SK-N-SH treated with all-trans-retinoic acid at 6 μM for 48 hours (cell line): ENCODE data around the gene CFAP58.

Experiments
- ATAC-seq: fragments of 200-7000 bp; cut with Tn5 transposase; 3 replicates; pipeline ENCODE4 v1.9.1; 2020; ENCODE audit warnings: mild to moderate bottlenecking, moderate library complexity
- ARNTL ChIP-seq: fragments of 450-650 bp; formaldehyde crosslinking; IDR thresholded peaks from 2 replicates; pipeline ENCODE4 v1.5.0; 2020; ENCODE audit warnings: low read depth, mild to moderate bottlenecking, moderate library complexity, borderline replicate concordance
- BACH2 ChIP-seq: fragments of 250-450 bp; sonication (Bioruptor Pico); IDR thresholded peaks from 2 replicates; pipeline ENCODE4 v1.9.0; 2021; ENCODE audit warnings: mild to moderate bottlenecking, borderline replicate concordance
- CSDC2 ChIP-seq: fragments of 250-450 bp; sonication (Bioruptor Pico); IDR thresholded peaks from 2 replicates; pipeline ENCODE4 v1.5.0; 2020; ENCODE audit warnings: mild to moderate bottlenecking, moderate library complexity
- ESRRG ChIP-seq: fragments of 250-450 bp; sonication (Bioruptor Pico); IDR thresholded peaks from 2 replicates; pipeline ENCODE4 v1.6.1; 2021; ENCODE audit warnings: mild to moderate bottlenecking
- GLIS3 ChIP-seq: fragments of 250-450 bp; sonication (Bioruptor Pico); IDR thresholded peaks from 2 replicates; pipeline ENCODE4 v1.5.0; 2020; ENCODE audit warnings: mild to moderate bottlenecking, moderate library complexity
- ISL1 ChIP-seq: fragments of 250-450 bp; sonication (Bioruptor Pico); IDR thresholded peaks from 2 replicates; pipeline ENCODE4 v2.1.2; 2022; ENCODE audit warnings: mild to moderate bottlenecking, moderate library complexity
- OSR1 ChIP-seq: fragments of 250-450 bp; sonication (Bioruptor Pico); IDR thresholded peaks from 2 replicates; pipeline ENCODE4 v1.8.0; 2022; ENCODE audit warnings: moderate library complexity, mild to moderate bottlenecking, inconsistent platforms
- RARB ChIP-seq: fragments of 250-450 bp; sonication (Bioruptor Pico); IDR thresholded peaks from 2 replicates; pipeline ENCODE4 v1.8.0; 2021; ENCODE audit warnings: mild to moderate bottlenecking, moderate library complexity
- SNAI2 ChIP-seq: fragments of 250-450 bp; sonication (Bioruptor Pico); IDR thresholded peaks from 2 replicates; pipeline ENCODE4 v1.5.0; 2020; ENCODE audit warnings: mild to moderate bottlenecking, moderate library complexity
- TCF4 ChIP-seq: fragments of 250-450 bp; sonication (Bioruptor Pico); IDR thresholded peaks from 2 replicates; pipeline ENCODE4 v1.8.0; 2021; ENCODE audit warnings: mild to moderate bottlenecking, moderate library complexity, borderline replicate concordance
- TOX ChIP-seq: fragments of 250-450 bp; sonication (Bioruptor Pico); IDR thresholded peaks from 2 replicates; pipeline ENCODE4 v1.8.0; 2021; ENCODE audit warnings: mild to moderate bottlenecking, moderate library complexity, borderline replicate concordance
- ZC3H10 ChIP-seq: fragments of 250-450 bp; sonication (Bioruptor Pico); IDR thresholded peaks from 2 replicates; pipeline ENCODE4 v1.5.1; 2021; ENCODE audit warnings: mild to moderate bottlenecking, moderate library complexity
- ZFP3 ChIP-seq: fragments of 250-450 bp; sonication (Bioruptor Pico); IDR thresholded peaks from 2 replicates; pipeline ENCODE4 v1.5.0; 2020; ENCODE audit warnings: mild to moderate bottlenecking, moderate library complexity
- ZFP30 ChIP-seq: fragments of 450-650 bp; formaldehyde crosslinking; IDR thresholded peaks from 2 replicates; pipeline ENCODE4 v1.5.0; 2022; ENCODE audit warnings: mild to moderate bottlenecking, moderate library complexity
- ZNF565 ChIP-seq: fragments of 450-650 bp; formaldehyde crosslinking; conservative IDR thresholded peaks from 2 replicates; pipeline ENCODE4 v1.5.0; 2020; ENCODE audit warnings: low read depth, mild to moderate bottlenecking, moderate library complexity
- ZNF70 ChIP-seq: fragments of 450-650 bp; formaldehyde crosslinking; IDR thresholded peaks from 2 replicates; pipeline ENCODE4 v1.5.0; 2020; ENCODE audit warnings: mild to moderate bottlenecking, moderate library complexity
- ZNF8 ChIP-seq: fragments of 450-650 bp; formaldehyde crosslinking; IDR thresholded peaks from 2 replicates; pipeline ENCODE4 v1.5.0; 2020; ENCODE audit warnings: mild to moderate bottlenecking, moderate library complexity
- TF ChIP-seq, protein P1 (sequence below): fragments of 250-450 bp; sonication (Bioruptor Pico); IDR thresholded peaks from 2 replicates; pipeline ENCODE4 v1.5.1; 2021; ENCODE audit warnings: mild to moderate bottlenecking, moderate library complexity
- TF ChIP-seq, protein P2 (sequence below): fragments of 250-450 bp; sonication (Bioruptor Pico); IDR thresholded peaks from 2 replicates; pipeline ENCODE4 v1.8.0; 2021; ENCODE audit warnings: low read depth, mild to moderate bottlenecking, moderate library complexity, borderline replicate concordance
- TF ChIP-seq, protein P3 (sequence below): fragments of 250-450 bp; sonication (Bioruptor Pico); IDR thresholded peaks from 2 replicates; pipeline ENCODE4 v1.5.0; 2020; ENCODE audit warnings: mild to moderate bottlenecking, moderate library complexity

CFAP58 gene

GRCh38 chr10:104376784-104377300 is 23.2 kb downstream of the CFAP58 start:
- no peak for TF ChIP-seq ARNTL
- TF ChIP-seq ESRRG = no peak
- TF ChIP-seq TCF4 (CRISPR knock-in tag) = no peak
- no peak for TF ChIP-seq RARB (CRISPR knock-in tag)
- TF ChIP-seq, protein P1, sequence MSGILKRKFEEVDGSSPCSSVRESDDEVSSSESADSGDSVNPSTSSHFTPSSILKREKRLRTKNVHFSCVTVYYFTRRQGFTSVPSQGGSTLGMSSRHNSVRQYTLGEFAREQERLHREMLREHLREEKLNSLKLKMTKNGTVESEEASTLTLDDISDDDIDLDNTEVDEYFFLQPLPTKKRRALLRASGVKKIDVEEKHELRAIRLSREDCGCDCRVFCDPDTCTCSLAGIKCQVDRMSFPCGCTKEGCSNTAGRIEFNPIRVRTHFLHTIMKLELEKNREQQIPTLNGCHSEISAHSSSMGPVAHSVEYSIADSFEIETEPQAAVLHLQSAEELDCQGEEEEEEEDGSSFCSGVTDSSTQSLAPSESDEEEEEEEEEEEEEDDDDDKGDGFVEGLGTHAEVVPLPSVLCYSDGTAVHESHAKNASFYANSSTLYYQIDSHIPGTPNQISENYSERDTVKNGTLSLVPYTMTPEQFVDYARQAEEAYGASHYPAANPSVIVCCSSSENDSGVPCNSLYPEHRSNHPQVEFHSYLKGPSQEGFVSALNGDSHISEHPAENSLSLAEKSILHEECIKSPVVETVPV (CRISPR knock-in tag) = no peak
- ATAC-seq = no peak

DNA sequence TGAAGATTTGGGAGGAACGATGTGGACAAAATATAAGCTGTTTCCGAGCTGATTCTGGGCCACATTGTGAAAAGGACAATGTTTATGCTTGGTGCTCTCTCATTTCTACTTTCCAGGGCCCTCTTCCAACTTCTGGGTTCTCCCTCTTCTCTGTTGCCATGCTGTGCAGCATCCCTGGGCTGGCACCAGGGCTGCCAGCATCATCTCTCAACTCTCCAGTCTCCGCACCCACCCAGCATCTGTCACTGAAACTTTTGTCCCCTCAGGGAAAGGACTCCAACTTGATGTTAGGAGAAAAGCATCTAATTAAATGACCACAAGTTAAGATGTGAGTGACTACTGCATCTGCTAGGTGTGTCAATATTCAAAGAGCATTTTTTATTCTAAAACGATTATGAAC is 26.7 kb downstream of the CFAP58 start:
- TF ChIP-seq ARNTL (no peak), SNAI2 (no peak), TOX (no peak), GLIS3 (CRISPR knock-in tag) (no peak), ZNF8 (no peak), ZC3H10 (CRISPR knock-in tag) (no peak), BACH2 (CRISPR knock-in tag) (no peak), ZNF70 (no peak), TCF4 (CRISPR knock-in tag) (no peak), CSDC2 (CRISPR knock-in tag) (no peak), OSR1 (CRISPR knock-in tag) (no peak), ZFP3 (CRISPR knock-in tag) (no peak), ISL1 (no peak), RARB (CRISPR knock-in tag) (no peak), ZFP30 (CRISPR knock-in tag) (no peak), ZNF565 (CRISPR knock-in tag) (no peak), ESRRG (no peak)
- TF ChIP-seq, protein P1 (CRISPR knock-in tag) = no peak
- TF ChIP-seq, protein P2, sequence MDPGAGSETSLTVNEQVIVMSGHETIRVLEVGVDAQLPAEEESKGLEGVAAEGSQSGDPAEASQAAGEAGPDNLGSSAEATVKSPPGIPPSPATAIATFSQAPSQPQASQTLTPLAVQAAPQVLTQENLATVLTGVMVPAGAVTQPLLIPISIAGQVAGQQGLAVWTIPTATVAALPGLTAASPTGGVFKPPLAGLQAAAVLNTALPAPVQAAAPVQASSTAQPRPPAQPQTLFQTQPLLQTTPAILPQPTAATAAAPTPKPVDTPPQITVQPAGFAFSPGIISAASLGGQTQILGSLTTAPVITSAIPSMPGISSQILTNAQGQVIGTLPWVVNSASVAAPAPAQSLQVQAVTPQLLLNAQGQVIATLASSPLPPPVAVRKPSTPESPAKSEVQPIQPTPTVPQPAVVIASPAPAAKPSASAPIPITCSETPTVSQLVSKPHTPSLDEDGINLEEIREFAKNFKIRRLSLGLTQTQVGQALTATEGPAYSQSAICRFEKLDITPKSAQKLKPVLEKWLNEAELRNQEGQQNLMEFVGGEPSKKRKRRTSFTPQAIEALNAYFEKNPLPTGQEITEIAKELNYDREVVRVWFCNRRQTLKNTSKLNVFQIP (CRISPR knock-in tag) = no peak

DNA sequence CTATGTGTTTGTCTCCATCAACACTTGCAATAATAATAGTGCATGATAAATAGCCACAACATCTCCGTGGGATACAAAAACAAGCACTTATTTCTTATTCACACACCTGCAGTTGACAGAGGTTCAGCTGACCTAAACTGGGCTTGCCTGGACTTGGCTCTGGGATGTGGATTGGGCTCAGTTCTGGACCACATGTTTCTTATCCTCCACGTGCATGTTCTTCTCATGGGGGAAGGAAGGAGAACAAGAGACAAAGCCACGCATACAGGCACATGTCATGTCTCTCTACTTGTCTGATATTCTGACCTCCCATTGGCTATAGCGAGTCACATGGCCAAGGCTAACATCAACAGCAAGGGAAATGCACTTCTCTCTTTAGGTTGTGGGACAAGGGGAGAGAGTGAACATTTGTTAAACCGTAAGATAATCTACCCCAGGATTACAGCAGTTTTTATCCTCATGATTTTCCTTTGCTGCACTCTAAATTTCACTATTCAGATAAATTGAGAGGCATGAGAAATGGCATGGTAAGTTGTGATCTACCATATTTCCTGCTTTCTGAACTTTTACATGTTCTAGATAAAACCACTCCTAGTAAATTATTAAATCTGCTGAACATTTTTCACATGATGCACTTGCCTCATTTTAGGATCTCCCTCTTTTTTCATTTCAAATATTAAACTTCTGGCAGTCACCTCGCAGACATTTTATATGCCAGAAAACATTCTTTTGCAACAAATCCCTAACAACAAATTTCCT is 33.7 kb downstream of the CFAP58 start:
- ATAC-seq = no peak
- TF ChIP-seq OSR1 (CRISPR knock-in tag) (no peak), ESRRG (no peak), TOX (no peak), BACH2 (CRISPR knock-in tag) (no peak), ZFP3 (CRISPR knock-in tag) (no peak), ZNF8 (no peak), ZNF565 (CRISPR knock-in tag) (no peak), ZFP30 (CRISPR knock-in tag) (no peak), RARB (CRISPR knock-in tag) (no peak), ZNF70 (no peak), ZC3H10 (CRISPR knock-in tag) (no peak)
- TF ChIP-seq, protein P2 (CRISPR knock-in tag) = no peak
- TF ChIP-seq, protein P3, sequence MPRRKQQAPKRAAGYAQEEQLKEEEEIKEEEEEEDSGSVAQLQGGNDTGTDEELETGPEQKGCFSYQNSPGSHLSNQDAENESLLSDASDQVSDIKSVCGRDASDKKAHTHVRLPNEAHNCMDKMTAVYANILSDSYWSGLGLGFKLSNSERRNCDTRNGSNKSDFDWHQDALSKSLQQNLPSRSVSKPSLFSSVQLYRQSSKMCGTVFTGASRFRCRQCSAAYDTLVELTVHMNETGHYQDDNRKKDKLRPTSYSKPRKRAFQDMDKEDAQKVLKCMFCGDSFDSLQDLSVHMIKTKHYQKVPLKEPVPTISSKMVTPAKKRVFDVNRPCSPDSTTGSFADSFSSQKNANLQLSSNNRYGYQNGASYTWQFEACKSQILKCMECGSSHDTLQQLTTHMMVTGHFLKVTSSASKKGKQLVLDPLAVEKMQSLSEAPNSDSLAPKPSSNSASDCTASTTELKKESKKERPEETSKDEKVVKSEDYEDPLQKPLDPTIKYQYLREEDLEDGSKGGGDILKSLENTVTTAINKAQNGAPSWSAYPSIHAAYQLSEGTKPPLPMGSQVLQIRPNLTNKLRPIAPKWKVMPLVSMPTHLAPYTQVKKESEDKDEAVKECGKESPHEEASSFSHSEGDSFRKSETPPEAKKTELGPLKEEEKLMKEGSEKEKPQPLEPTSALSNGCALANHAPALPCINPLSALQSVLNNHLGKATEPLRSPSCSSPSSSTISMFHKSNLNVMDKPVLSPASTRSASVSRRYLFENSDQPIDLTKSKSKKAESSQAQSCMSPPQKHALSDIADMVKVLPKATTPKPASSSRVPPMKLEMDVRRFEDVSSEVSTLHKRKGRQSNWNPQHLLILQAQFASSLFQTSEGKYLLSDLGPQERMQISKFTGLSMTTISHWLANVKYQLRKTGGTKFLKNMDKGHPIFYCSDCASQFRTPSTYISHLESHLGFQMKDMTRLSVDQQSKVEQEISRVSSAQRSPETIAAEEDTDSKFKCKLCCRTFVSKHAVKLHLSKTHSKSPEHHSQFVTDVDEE = no peak
- TF ChIP-seq, protein P1 (CRISPR knock-in tag) = no peak

More for the DNA sequence above, 26.7 kb downstream of the CFAP58 start:
- no peak for ATAC-seq
